Neuronal stem cell (in vitro differentiated cells): ENCODE data around the gene TRIM67.

Source experiments
- DNase-seq: peaks from one replicate; pipeline ENCODE4 v3.0.0-alpha.2; 2013; ENCODE audit warnings: low spot score
- H2AFZ ChIP-seq: one replicate; pipeline ENCODE4 v1.6.1; 2013; ENCODE audit warnings: mild to moderate bottlenecking, low read length, inconsistent platforms
- H2AK5ac ChIP-seq: 2 replicates; pipeline ENCODE4 v1.6.1; 2013; ENCODE audit warnings: low read depth, mild to moderate bottlenecking, inconsistent platforms, low read length, moderate library complexity, mixed read lengths
- H2BK120ac ChIP-seq: 2 replicates; pipeline ENCODE4 v1.6.1; 2013; ENCODE audit warnings: low read depth, mild to moderate bottlenecking, inconsistent platforms, low read length, moderate library complexity, mixed read lengths
- H2BK12ac ChIP-seq: one replicate; pipeline ENCODE4 v1.6.1; 2013; ENCODE audit warnings: low read length, inconsistent platforms
- H2BK15ac ChIP-seq: 2 replicates; pipeline ENCODE4 v1.6.1; 2013; ENCODE audit warnings: mild to moderate bottlenecking, low read length, inconsistent platforms, mixed read lengths
- H2BK5ac ChIP-seq: one replicate; pipeline ENCODE4 v1.6.1; 2013; ENCODE audit warnings: inconsistent platforms, mild to moderate bottlenecking, low read length, moderate library complexity
- H3K14ac ChIP-seq: one replicate; pipeline ENCODE4 v1.6.1; 2013; ENCODE audit warnings: low read length, inconsistent platforms
- H3K18ac ChIP-seq: 2 replicates; pipeline ENCODE4 v1.6.1; 2013; ENCODE audit warnings: low read length, inconsistent platforms
- H3K23ac ChIP-seq: 2 replicates; pipeline ENCODE4 v1.6.1; 2013; ENCODE audit warnings: low read depth, mild to moderate bottlenecking, mixed read lengths, low read length, inconsistent platforms; ENCODE audit not compliant: poor library complexity
- H3K27ac ChIP-seq: replicated peaks from 3 replicates; pipeline ENCODE4 v1.5.1; 2013; ENCODE audit warnings: low read length, inconsistent platforms
- H3K27me3 ChIP-seq, 3 experiments: 2 replicates each; pipeline ENCODE4 v1.6.1; 2013; ENCODE audit warnings: low read length in 3 of 3, mild to moderate bottlenecking in 2 of 3, inconsistent platforms in 1 of 3, low read depth in 1 of 3, mixed read lengths in 1 of 3, moderate library complexity in 1 of 3; ENCODE audit not compliant: control insufficient read depth in 3 of 3, insufficient read depth in 3 of 3
- H3K36me3 ChIP-seq, 2 donors: replicated peaks in 1 of 2; 2 replicates each; pipeline ENCODE4 v1.6.1; 2013; ENCODE audit warnings: low read length in 2 of 2; ENCODE audit not compliant: control insufficient read depth in 2 of 2, insufficient read depth in 2 of 2
- H3K4ac ChIP-seq: 2 replicates; pipeline ENCODE4 v1.6.1; 2013; ENCODE audit warnings: inconsistent platforms, mild to moderate bottlenecking, low read length, moderate library complexity
- H3K4me1 ChIP-seq, 2 donors: 1 replicate in 1 of 2; 2 replicates in 1 of 2; pipeline ENCODE4 v1.6.1; 2013; ENCODE audit warnings: low read length in 2 of 2, low read depth in 1 of 2; ENCODE audit not compliant: control insufficient read depth in 2 of 2, insufficient read depth in 1 of 2
- H3K4me2 ChIP-seq: one replicate; pipeline ENCODE4 v1.6.1; 2013; ENCODE audit warnings: mild to moderate bottlenecking, low read length, inconsistent platforms; ENCODE audit not compliant: insufficient read depth, poor library complexity, severe bottlenecking
- H3K4me3 ChIP-seq, 2 donors: 2 replicates each; pipeline ENCODE4 v1.5.1; 2013; ENCODE audit warnings: low read length in 2 of 2, mild to moderate bottlenecking in 2 of 2, inconsistent platforms in 1 of 2, moderate library complexity in 1 of 2
- H3K79me1 ChIP-seq: one replicate; pipeline ENCODE4 v1.6.1; 2013; ENCODE audit warnings: low read depth, mild to moderate bottlenecking, inconsistent platforms, low read length, moderate library complexity
- H3K9ac ChIP-seq: one replicate; pipeline ENCODE4 v1.6.1; 2013; ENCODE audit warnings: mild to moderate bottlenecking, low read depth, low read length, inconsistent platforms; ENCODE audit not compliant: poor library complexity
- H3K9me3 ChIP-seq, 2 donors: replicated peaks in 1 of 2; 2 replicates each; pipeline versions ENCODE3 to v1.6.1; 2013; ENCODE audit warnings: low read length in 2 of 2, mild to moderate bottlenecking in 2 of 2, inconsistent platforms in 1 of 2, low read depth in 1 of 2, mixed read lengths in 1 of 2, moderate library complexity in 1 of 2; ENCODE audit not compliant: control insufficient read depth in 2 of 2, insufficient read depth in 1 of 2
- H4K8ac ChIP-seq: one replicate; pipeline ENCODE4 v1.6.1; 2013; ENCODE audit warnings: low read depth, mild to moderate bottlenecking, inconsistent platforms, low read length, moderate library complexity
- H4K91ac ChIP-seq: one replicate; pipeline ENCODE4 v1.6.1; 2013; ENCODE audit warnings: low read length, low read depth, mild to moderate bottlenecking, inconsistent platforms; ENCODE audit not compliant: poor library complexity
- WGBS, 2 donors: extraction: QIAGEN DNeasy Blood & Tissue Kit; methylation state at CpG; one replicate each; pipeline ENCODE4 v1.1.7; 2013; ENCODE audit warnings: missing lambda C conversion rate in 2 of 2, mixed read lengths in 1 of 2; ENCODE audit not compliant: insufficient read length in 2 of 2, insufficient replicate concordance in 1 of 2; ENCODE audit errors: extremely low coverage in 2 of 2; 5-methylcytosine and 5-hydroxymethylcytosine counted together

TRIM67 gene

GRCh38 chr1:231170875-231171274 lies 9.0 kb downstream of the TRIM67 start:
- Histone ChIP-seq H3K9ac (no peak overlapping the region), H2BK5ac (no peak overlapping the region), H2BK15ac (no peak overlapping the region), H3K4me2 (no peak overlapping the region), H3K4ac (no peak overlapping the region), H3K4me1 (no peaks in the 10 kb centered on the region), H3K4me3 (no peak overlapping the region), H3K27ac (no peak overlapping the region), H4K91ac (no peak overlapping the region), H3K27me3 (peaks cover 0 to 38% (median 2%) of the 10 kb centered on the region in 3 experiments), H2AK5ac (no peak overlapping the region), H3K36me3 (no peaks in the 10 kb centered on the region), H4K8ac (no peak overlapping the region), H3K23ac (no peak overlapping the region), H2BK120ac (no peak overlapping the region), H2BK12ac (no peak overlapping the region), H3K79me1 (no peaks in the 10 kb centered on the region), H3K18ac (no peak overlapping the region), H2AFZ (no peak overlapping the region), H3K14ac (no peak overlapping the region), H3K9me3 (no peaks in the 10 kb centered on the region)
- no peak for DNase-seq
- no CpG with 5 or more reads among the region's 1 CpG for WGBS, 2 donors

- Histone ChIP-seq H3K27ac (no peak overlapping the region), H4K91ac (no peak overlapping the region)
- WGBS, 2 donors, result no CpG with 5 or more reads among the region's 6 CpGs
Observed at GRCh38 chr1:231171623-231172197, 9.9 kb downstream of the TRIM67 start.

GRCh38 chr1:231172411-231172810 lies 10.6 kb downstream of the TRIM67 start:
- Histone ChIP-seq H3K79me1 (no peaks in the 10 kb centered on the region), H3K4me3 (no peak overlapping the region), H4K91ac (no peak overlapping the region), H2BK15ac (no peak overlapping the region), H3K9ac (no peak overlapping the region), H3K23ac (no peak overlapping the region), H3K27me3 (peaks cover 0 to 37% (median 0%) of the 10 kb centered on the region in 3 experiments), H2BK5ac (no peak overlapping the region), H3K4me2 (no peak overlapping the region), H3K4me1 (peaks cover 0 to 5% of the 10 kb centered on the region in 2 donors), H3K36me3 (no peaks in the 10 kb centered on the region), H2AK5ac (no peak overlapping the region), H3K14ac (no peak overlapping the region), H2AFZ (no peak overlapping the region), H2BK12ac (no peak overlapping the region), H4K8ac (no peak overlapping the region), H2BK120ac (no peak overlapping the region), H3K27ac (no peak overlapping the region), H3K4ac (no peak overlapping the region), H3K9me3 (no peaks in the 10 kb centered on the region), H3K18ac (no peak overlapping the region)
- no peak for DNase-seq
- no CpG with 5 or more reads among the region's 3 CpGs for whole genome bisulfite sequencing, 2 donors

More at GRCh38 chr1:231171623-231172197, 9.9 kb downstream of the TRIM67 start:
- Histone ChIP-seq H3K27me3 (peaks cover 0 to 34% (median 0%) of the 10 kb centered on the region in 3 experiments), H3K4me1 (no peaks in the 10 kb centered on the region), H4K8ac (no peak overlapping the region), H3K4ac (no peak overlapping the region), H2BK120ac (no peak overlapping the region), H3K18ac (no peak overlapping the region), H2AK5ac (no peak overlapping the region), H3K4me3 (no peak overlapping the region), H2BK15ac (no peak overlapping the region), H3K9ac (no peak overlapping the region), H3K79me1 (no peaks in the 10 kb centered on the region), H3K4me2 (no peak overlapping the region), H3K14ac (no peak overlapping the region), H2AFZ (no peak overlapping the region), H2BK5ac (no peak overlapping the region), H2BK12ac (no peak overlapping the region), H3K36me3 (no peaks in the 10 kb centered on the region), H3K9me3 (no peaks in the 10 kb centered on the region), H3K23ac (no peak overlapping the region)
- DNase-seq, result no peak

GRCh38 chr1:231176421-231176820 lies 14.6 kb downstream of the TRIM67 start:
- H3K27me3 ChIP-seq, result peaks cover 0 to 37% (median 0%) of the 10 kb centered on the region in 3 experiments
- no peak overlapping the region for H3K9ac ChIP-seq
- WGBS, 2 donors, result no CpG with 5 or more reads among the region's 1 CpG
- no peak overlapping the region for H2BK5ac ChIP-seq
- H2AK5ac ChIP-seq, result no peak overlapping the region
- H2BK12ac ChIP-seq, result no peak overlapping the region
- no peak overlapping the region for H3K4me2 ChIP-seq
- H3K79me1 ChIP-seq, result no peaks in the 10 kb centered on the region
- H3K9me3 ChIP-seq, result peaks cover 0 to 2% of the 10 kb centered on the region in 2 donors
- H3K4me3 ChIP-seq, result no peak overlapping the region
- no peak overlapping the region for H4K8ac ChIP-seq
- no peak overlapping the region for H3K14ac ChIP-seq
- no peak overlapping the region for H3K4ac ChIP-seq
- no peak overlapping the region for H4K91ac ChIP-seq
- no peaks in the 10 kb centered on the region for H3K36me3 ChIP-seq
- no peak overlapping the region for H3K18ac ChIP-seq
- H2AFZ ChIP-seq, result no peak overlapping the region
- H2BK15ac ChIP-seq, result no peak overlapping the region
- no peak overlapping the region for H2BK120ac ChIP-seq
- no peak overlapping the region for H3K23ac ChIP-seq
- no peak for DNase-seq
- peaks cover 0 to 5% of the 10 kb centered on the region in 2 donors for H3K4me1 ChIP-seq
- no peak overlapping the region for H3K27ac ChIP-seq
